ENCODE results near the gene AVPI1.

GRCh38 chr10:97736403-97736901 is 49.4 kb upstream of the AVPI1 start:
- TF ChIP-seq CTCF (IDR thresholded peaks at IDR 0.05): no peak
- no peak for TF ChIP-seq EZH2 (IDR thresholded peaks at IDR 0.05)
